ENCODE data around the gene LPAR2.

DNA sequence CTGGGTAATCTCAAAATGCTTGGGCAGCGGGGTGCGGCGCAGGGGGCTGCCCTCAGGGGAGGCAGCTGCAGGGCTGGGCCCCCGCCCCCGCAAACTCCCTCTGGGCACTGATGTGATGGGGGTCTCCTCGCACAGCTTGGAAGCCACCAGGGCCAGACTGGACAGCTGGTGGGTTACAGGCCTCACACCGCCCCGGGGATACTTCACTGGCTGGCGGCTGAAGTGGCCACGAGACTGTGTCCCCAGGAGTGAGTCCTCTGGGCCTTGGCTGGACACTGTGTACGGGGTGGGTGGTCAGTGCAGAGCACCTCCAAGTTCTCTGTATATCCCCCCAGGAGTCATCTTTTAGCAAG is 2.0 kb upstream of the LPAR2 start:
- TF ChIP-seq, protein P1, sequence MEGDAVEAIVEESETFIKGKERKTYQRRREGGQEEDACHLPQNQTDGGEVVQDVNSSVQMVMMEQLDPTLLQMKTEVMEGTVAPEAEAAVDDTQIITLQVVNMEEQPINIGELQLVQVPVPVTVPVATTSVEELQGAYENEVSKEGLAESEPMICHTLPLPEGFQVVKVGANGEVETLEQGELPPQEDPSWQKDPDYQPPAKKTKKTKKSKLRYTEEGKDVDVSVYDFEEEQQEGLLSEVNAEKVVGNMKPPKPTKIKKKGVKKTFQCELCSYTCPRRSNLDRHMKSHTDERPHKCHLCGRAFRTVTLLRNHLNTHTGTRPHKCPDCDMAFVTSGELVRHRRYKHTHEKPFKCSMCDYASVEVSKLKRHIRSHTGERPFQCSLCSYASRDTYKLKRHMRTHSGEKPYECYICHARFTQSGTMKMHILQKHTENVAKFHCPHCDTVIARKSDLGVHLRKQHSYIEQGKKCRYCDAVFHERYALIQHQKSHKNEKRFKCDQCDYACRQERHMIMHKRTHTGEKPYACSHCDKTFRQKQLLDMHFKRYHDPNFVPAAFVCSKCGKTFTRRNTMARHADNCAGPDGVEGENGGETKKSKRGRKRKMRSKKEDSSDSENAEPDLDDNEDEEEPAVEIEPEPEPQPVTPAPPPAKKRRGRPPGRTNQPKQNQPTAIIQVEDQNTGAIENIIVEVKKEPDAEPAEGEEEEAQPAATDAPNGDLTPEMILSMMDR (IDR thresholded peaks at IDR 0.05; ENCODE audit: extremely low read depth in 1 of 2, insufficient read depth in 1 of 2, low read depth in 1 of 2, low read length in 2 of 2): no peak
- TF ChIP-seq POLR2AphosphoS5 (IDR thresholded peaks at IDR 0.05; ENCODE audit: insufficient read depth, low read depth, low read length): no peak
- no peak for TF ChIP-seq EZH2 (IDR thresholded peaks at IDR 0.05; ENCODE audit: borderline replicate concordance, low read depth, low read length, severe bottlenecking)
- TF ChIP-seq FOS (IDR thresholded peaks at IDR 0.05; ENCODE audit: borderline replicate concordance, insufficient read depth, low read length): no peak
- TF ChIP-seq POLR2A (IDR thresholded peaks at IDR 0.05; ENCODE audit: low read depth, low read length): no peak
- TF ChIP-seq JUN (IDR thresholded peaks at IDR 0.05; ENCODE audit: borderline replicate concordance, insufficient read depth, insufficient read length, low read depth): no peak

Data from endothelial cell of umbilical vein (primary cell).